DND-41 (cell line): ENCODE results near the gene PRMT1.

Experiments used
- EZH2 ChIP-seq: IDR thresholded peaks from 3 replicates; pipeline ENCODE4 v1.6.1; 2012; ENCODE audit warnings: borderline replicate concordance, low read depth, mild to moderate bottlenecking, moderate library complexity, low read length, inconsistent platforms; ENCODE audit not compliant: severe bottlenecking
- TF ChIP-seq, protein P1 (sequence below): IDR thresholded peaks from 2 replicates; pipeline ENCODE4 v1.5.1; 2012; ENCODE audit warnings: borderline replicate concordance, low read length, moderate library complexity, mild to moderate bottlenecking; ENCODE audit not compliant: poor library complexity, severe bottlenecking; ENCODE audit errors: extremely low read depth

DNA sequence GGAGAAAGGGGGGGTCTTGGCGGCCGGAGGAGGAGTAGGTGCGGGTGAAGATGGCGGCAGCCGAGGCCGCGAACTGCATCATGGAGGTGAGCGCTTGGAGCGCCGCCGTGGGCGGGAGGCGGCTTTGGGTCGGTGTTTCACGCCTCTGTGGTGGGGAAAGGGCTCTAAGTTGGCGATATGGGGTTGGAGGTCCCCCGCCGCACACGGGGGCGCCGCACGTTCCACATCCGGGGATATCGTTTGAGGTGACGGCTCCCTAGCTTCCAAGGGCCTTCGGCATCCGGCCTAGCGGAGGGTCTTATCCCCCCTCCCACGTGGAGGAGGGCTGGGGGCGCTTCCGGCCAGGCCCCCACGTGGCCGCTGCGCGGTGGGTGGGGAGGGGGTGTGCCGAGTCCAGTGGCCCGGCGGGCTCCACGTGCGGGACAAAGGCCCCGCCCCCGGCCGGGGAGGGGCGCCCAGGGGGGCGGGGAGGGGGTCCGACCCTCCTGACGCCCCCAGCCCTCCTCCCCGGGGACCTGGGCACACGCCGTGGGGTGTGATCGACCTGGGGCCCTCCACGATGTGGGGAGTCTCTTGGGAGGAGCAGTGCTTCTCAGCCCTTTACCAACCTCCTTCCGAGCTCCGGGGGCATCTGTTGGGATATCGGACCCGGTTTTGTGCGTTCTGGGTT, at the start of gene PRMT1:
- TF ChIP-seq, protein P1, sequence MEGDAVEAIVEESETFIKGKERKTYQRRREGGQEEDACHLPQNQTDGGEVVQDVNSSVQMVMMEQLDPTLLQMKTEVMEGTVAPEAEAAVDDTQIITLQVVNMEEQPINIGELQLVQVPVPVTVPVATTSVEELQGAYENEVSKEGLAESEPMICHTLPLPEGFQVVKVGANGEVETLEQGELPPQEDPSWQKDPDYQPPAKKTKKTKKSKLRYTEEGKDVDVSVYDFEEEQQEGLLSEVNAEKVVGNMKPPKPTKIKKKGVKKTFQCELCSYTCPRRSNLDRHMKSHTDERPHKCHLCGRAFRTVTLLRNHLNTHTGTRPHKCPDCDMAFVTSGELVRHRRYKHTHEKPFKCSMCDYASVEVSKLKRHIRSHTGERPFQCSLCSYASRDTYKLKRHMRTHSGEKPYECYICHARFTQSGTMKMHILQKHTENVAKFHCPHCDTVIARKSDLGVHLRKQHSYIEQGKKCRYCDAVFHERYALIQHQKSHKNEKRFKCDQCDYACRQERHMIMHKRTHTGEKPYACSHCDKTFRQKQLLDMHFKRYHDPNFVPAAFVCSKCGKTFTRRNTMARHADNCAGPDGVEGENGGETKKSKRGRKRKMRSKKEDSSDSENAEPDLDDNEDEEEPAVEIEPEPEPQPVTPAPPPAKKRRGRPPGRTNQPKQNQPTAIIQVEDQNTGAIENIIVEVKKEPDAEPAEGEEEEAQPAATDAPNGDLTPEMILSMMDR = peak; percentile 28
- no peak for TF ChIP-seq EZH2
